H1 (cell line): Measurements from ENCODE around the gene ILDR2. TPM values are rescaled to one million over a fixed set of nuclear protein-coding genes. Genes with fewer than 3 reads are reported as not detected.

ENCODE experiments used
- CTCF ChIA-PET: fragments of 300-600 bp; sonication (Branson Sonifier 250); formaldehyde crosslinking; loops from one replicate; lab custom pipeline; 2021; ENCODE audit not compliant: partially characterized antibody; lab: Charles Lee
- POLR2A ChIA-PET: fragments of 300-600 bp; sonication (Branson Sonifier 250); formaldehyde crosslinking; loops from one replicate; lab custom pipeline; 2021; ENCODE audit warnings: inconsistent platforms; ENCODE audit not compliant: partially characterized antibody; lab: Charles Lee
- DNase-seq, 2 experiments: peaks; one replicate each; pipeline versions ENCODE4 v3.0.0 to v3.0.0-alpha.2; 2010 to 2022; ENCODE audit warnings: low spot score in 2 of 2, low read depth in 1 of 2, mixed read lengths in 1 of 2
- FAIRE-seq: peaks from 2 replicates; lab custom pipeline; 2011; peaks lifted over from hg19 to GRCh38; lab: Jason Lieb, UNC
- H2AFZ ChIP-seq: 2 replicates; pipeline ENCODE4 v1.8.1; 2012; ENCODE audit warnings: low read length, inconsistent platforms
- H2AK5ac ChIP-seq: 2 replicates; pipeline ENCODE4 v1.6.1; 2013; ENCODE audit warnings: low read depth, low read length
- H2BK120ac ChIP-seq: replicated peaks from 2 replicates; pipeline ENCODE3; 2013; ENCODE audit warnings: low read depth, low read length, inconsistent platforms
- H2BK12ac ChIP-seq: 2 replicates; pipeline ENCODE4 v1.6.1; 2013; ENCODE audit warnings: low read depth, low read length
- H2BK15ac ChIP-seq: 2 replicates; pipeline ENCODE4 v1.6.1; 2013; ENCODE audit warnings: low read length
- H2BK20ac ChIP-seq: 2 replicates; pipeline ENCODE4 v1.6.1; 2013; ENCODE audit warnings: low read length
- H2BK5ac ChIP-seq: 2 replicates; pipeline ENCODE4 v1.6.1; 2013; ENCODE audit warnings: low read depth, low read length
- H3K14ac ChIP-seq: 2 replicates; pipeline ENCODE4 v1.6.1; 2013; ENCODE audit warnings: inconsistent platforms; ENCODE audit not compliant: insufficient read length
- H3K18ac ChIP-seq: 2 replicates; pipeline ENCODE4 v1.6.1; 2013; ENCODE audit warnings: low read length; ENCODE audit errors: extremely low read depth
- H3K23ac ChIP-seq: 2 replicates; pipeline ENCODE4 v1.6.1; 2013; ENCODE audit warnings: inconsistent platforms; ENCODE audit not compliant: insufficient read length
- H3K23me2 ChIP-seq: 2 replicates; pipeline ENCODE4 v1.6.1; 2013; ENCODE audit warnings: low read depth, low read length
- H3K27ac ChIP-seq: 2 replicates; pipeline ENCODE4 v1.6.1; 2011; ENCODE audit warnings: low read depth, low read length, inconsistent platforms
- H3K27me3 ChIP-seq, 4 experiments: replicated peaks in 1 of 4; 1 replicate in 1 of 4; 2 replicates in 3 of 4; pipeline versions ENCODE4 v1.6.1 to v1.8.1; 2011 to 2013; ENCODE audit warnings: low read length in 3 of 4, mild to moderate bottlenecking in 3 of 4, inconsistent platforms in 2 of 4, mixed read lengths in 2 of 4, moderate library complexity in 1 of 4; ENCODE audit not compliant: control insufficient read depth in 3 of 4, insufficient read depth in 3 of 4; ENCODE audit errors: extremely low read depth in 1 of 4
- H3K36me3 ChIP-seq, 4 experiments: 2 replicates each; pipeline versions ENCODE4 v1.6.1 to v1.8.1; 2011 to 2013; ENCODE audit warnings: mild to moderate bottlenecking in 4 of 4, low read length in 3 of 4, moderate library complexity in 2 of 4, control low read depth in 1 of 4, inconsistent platforms in 1 of 4; ENCODE audit not compliant: insufficient read depth in 4 of 4, control insufficient read depth in 2 of 4
- H3K4ac ChIP-seq: replicated peaks from 2 replicates; pipeline ENCODE3; 2013; ENCODE audit warnings: low read length, low read depth, mixed read lengths, inconsistent platforms; ENCODE audit not compliant: insufficient read length
- H3K4me1 ChIP-seq, 4 experiments: replicated peaks in 1 of 4; 1 replicate in 1 of 4; 2 replicates in 3 of 4; pipeline versions ENCODE4 v1.6.1 to v1.8.1; 2011 to 2013; ENCODE audit warnings: low read length in 3 of 4, inconsistent platforms in 2 of 4, mixed read lengths in 1 of 4; ENCODE audit not compliant: insufficient read depth in 4 of 4, control insufficient read depth in 3 of 4
- H3K4me2 ChIP-seq, 2 experiments: 2 replicates each; pipeline versions ENCODE4 v1.6.1 to v1.8.1; 2011 to 2013; ENCODE audit warnings: low read depth in 2 of 2, low read length in 2 of 2, control low read depth in 1 of 2, inconsistent platforms in 1 of 2, mild to moderate bottlenecking in 1 of 2; ENCODE audit not compliant: insufficient read depth in 1 of 2
- H3K4me3 ChIP-seq, 4 experiments: fragments of 200-600, 300-600 bp in 1 of 4; sonication (generic), shearing (Covaris generic), sonication (Bioruptor Twin) in 1 of 4; 2 replicates each; pipeline versions ENCODE4 v1.5.1 to v1.8.1; 2011 to 2016; ENCODE audit warnings: low read length in 4 of 4, low read depth in 3 of 4, control low read depth in 2 of 4, inconsistent platforms in 2 of 4, mild to moderate bottlenecking in 2 of 4, mixed read lengths in 1 of 4, moderate library complexity in 1 of 4; ENCODE audit not compliant: insufficient read depth in 2 of 4; ENCODE audit errors: extremely low read depth in 1 of 4
- H3K56ac ChIP-seq: replicated peaks from 2 replicates; pipeline ENCODE3; 2013; ENCODE audit warnings: low read depth, mild to moderate bottlenecking, mixed read lengths, low read length, inconsistent platforms; ENCODE audit not compliant: insufficient read length
- H3K79me1 ChIP-seq: 2 replicates; pipeline ENCODE4 v1.6.1; 2013; ENCODE audit warnings: low read depth, low read length, control low read depth
- H3K79me2 ChIP-seq, 2 experiments: 2 replicates each; pipeline versions ENCODE4 v1.6.1 to v1.8.1; 2012 to 2013; ENCODE audit warnings: low read length in 2 of 2, mild to moderate bottlenecking in 2 of 2, inconsistent platforms in 1 of 2; ENCODE audit not compliant: insufficient read depth in 2 of 2, control insufficient read depth in 1 of 2
- H3K9ac ChIP-seq, 4 experiments: replicated peaks in 1 of 4; 1 replicate in 1 of 4; 2 replicates in 3 of 4; pipeline versions ENCODE4 v1.6.1 to v1.8.1; 2011 to 2013; ENCODE audit warnings: low read depth in 3 of 4, low read length in 3 of 4, control low read depth in 2 of 4, mild to moderate bottlenecking in 2 of 4, moderate library complexity in 2 of 4, inconsistent platforms in 1 of 4; ENCODE audit errors: extremely low read depth in 1 of 4
- H3K9me3 ChIP-seq, 2 experiments: 2 replicates each; pipeline versions ENCODE4 v1.6.1 to v1.8.1; 2012 to 2013; ENCODE audit warnings: mild to moderate bottlenecking in 2 of 2, moderate library complexity in 2 of 2, control low read depth in 1 of 2, inconsistent platforms in 1 of 2, low read depth in 1 of 2, low read length in 1 of 2, mixed read lengths in 1 of 2; ENCODE audit not compliant: insufficient read depth in 2 of 2
- H4K20me1 ChIP-seq, 2 experiments: replicated peaks in 1 of 2; 2 replicates each; pipeline versions ENCODE3 to v1.8.1; 2011 to 2013; ENCODE audit warnings: inconsistent platforms in 2 of 2, low read length in 2 of 2, mild to moderate bottlenecking in 1 of 2; ENCODE audit not compliant: insufficient read depth in 2 of 2, control insufficient read depth in 1 of 2
- H4K5ac ChIP-seq: 2 replicates; pipeline ENCODE4 v1.6.1; 2013; ENCODE audit warnings: low read length, low read depth, mixed read lengths, inconsistent platforms; ENCODE audit not compliant: insufficient read length
- H4K8ac ChIP-seq: 2 replicates; pipeline ENCODE4 v1.8.0; 2013; ENCODE audit warnings: mild to moderate bottlenecking, moderate library complexity, low read length, inconsistent platforms; ENCODE audit not compliant: insufficient read depth; ENCODE audit errors: extremely low read depth
- H4K91ac ChIP-seq: replicated peaks from 2 replicates; pipeline ENCODE3; 2013; ENCODE audit warnings: low read length, mixed read lengths, inconsistent platforms; ENCODE audit not compliant: insufficient read length
- ATF3 ChIP-seq: IDR thresholded peaks from 2 replicates; pipeline ENCODE4 v1.6.1; 2011; ENCODE audit warnings: low read depth, mild to moderate bottlenecking, low read length; ENCODE audit not compliant: insufficient read depth
- BRCA1 ChIP-seq: IDR thresholded peaks from 2 replicates; pipeline ENCODE4 v1.6.1; 2012; ENCODE audit warnings: low read depth, low read length, improper control_type of control experiment
- CBX8 ChIP-seq: fragments of 300-800, 300-1000 bp; sonication (generic); IDR thresholded peaks from 2 replicates; pipeline ENCODE4 v1.7.1; 2016; ENCODE audit warnings: low read depth, low read length, borderline replicate concordance
- GABPA ChIP-seq: IDR thresholded peaks from 2 replicates; pipeline ENCODE4 v1.6.1; 2011; ENCODE audit warnings: mild to moderate bottlenecking, low read length, moderate library complexity, borderline replicate concordance; ENCODE audit not compliant: insufficient read depth
- JUN ChIP-seq: IDR thresholded peaks from 2 replicates; pipeline ENCODE4 v1.6.1; 2011; ENCODE audit warnings: low read depth, mild to moderate bottlenecking, improper control_type of control experiment, low read length
- KDM4A ChIP-seq: IDR thresholded peaks from one replicate; pipeline ENCODE4 v1.7.1; 2012; ENCODE audit warnings: low read depth, mild to moderate bottlenecking, moderate library complexity, low read length, inconsistent platforms; ENCODE audit not compliant: severe bottlenecking
- KDM5A ChIP-seq: fragments of 200-600 bp; IDR thresholded peaks from 2 replicates; pipeline ENCODE4 v1.7.1; 2012; ENCODE audit warnings: mild to moderate bottlenecking, low read length, inconsistent platforms, mixed read lengths
- NANOG ChIP-seq: IDR thresholded peaks from 2 replicates; pipeline ENCODE4 v1.6.1; 2011; ENCODE audit warnings: low read length, low read depth, mild to moderate bottlenecking, inconsistent platforms; ENCODE audit not compliant: insufficient read depth, poor library complexity, severe bottlenecking
- NRF1 ChIP-seq: IDR thresholded peaks from 2 replicates; pipeline ENCODE4 v1.6.1; 2011; ENCODE audit warnings: mild to moderate bottlenecking, low read depth, low read length, improper control_type of control experiment
- PHF8 ChIP-seq: fragments of 200-600 bp; sonication (generic); conservative IDR thresholded peaks from 2 replicates; pipeline ENCODE4 v1.7.1; 2012; ENCODE audit warnings: low read depth, mild to moderate bottlenecking, inconsistent platforms, low read length, moderate library complexity
- SP1 ChIP-seq: IDR thresholded peaks from 2 replicates; pipeline ENCODE4 v1.6.1; 2011; ENCODE audit warnings: low read depth, low read length
- SP4 ChIP-seq: IDR thresholded peaks from 2 replicates; pipeline ENCODE4 v1.6.1; 2012; ENCODE audit warnings: low read length, inconsistent platforms
- SRF ChIP-seq: IDR thresholded peaks from 2 replicates; pipeline ENCODE4 v1.6.1; 2011; ENCODE audit warnings: mild to moderate bottlenecking, low read depth, low read length, moderate library complexity
- WGBS, 2 experiments: shearing (Covaris generic) in 1 of 2; methylation state at CpG; one replicate each; pipeline versions ENCODE4 v1.1.6 to v1.1.7; 2013 to 2015; ENCODE audit warnings: low lambda C conversion rate in 2 of 2, mixed read lengths in 2 of 2, inconsistent platforms in 1 of 2, low coverage in 1 of 2, missing lambda C conversion rate in 1 of 2; ENCODE audit not compliant: insufficient replicate concordance in 2 of 2, insufficient coverage in 1 of 2, insufficient read length in 1 of 2; ENCODE audit errors: extremely low coverage in 1 of 2, missing lambda C conversion rate in 1 of 2; 5-methylcytosine and 5-hydroxymethylcytosine counted together
- polyA plus RNA-seq, 7 experiments: library from polyadenylated mRNA; depleted of rRNA in 3 of 7; stranded (reverse) in 5 of 7; unstranded in 2 of 7; fragments of >200 nt in 5 of 7; fragments of 200-250 nt in 2 of 7; gene quantifications; 1 replicate in 5 of 7; 2 replicates in 1 of 7; 4 replicates in 1 of 7; pipeline versions ENCODE4 v1.2.1 to v1.2.3, GENCODE V29; 2011 to 2013; ENCODE audit warnings: missing spikeins in 2 of 7, mixed read lengths in 2 of 7
- total RNA-seq: library from RNA; stranded (reverse); fragmentation: NEBNext Ultra II Directional; extraction: Animal tissue kit (Norgen Biotek cat#: 25700); gene quantifications from 2 replicates; pipeline ENCODE4 v1.2.1, GENCODE V29; 2021
- TF ChIP-seq, protein P1 (sequence below): IDR thresholded peaks from 2 replicates; pipeline ENCODE4 v1.6.1; 2012; ENCODE audit warnings: inconsistent platforms

The ILDR2 gene
- total and polyA plus RNA-seq, 2 of the 8 experiments (the other 6 are each of a cell fraction or from before 2014, with no cell fraction given), result 0.85 to 0.86 TPM

DNA sequence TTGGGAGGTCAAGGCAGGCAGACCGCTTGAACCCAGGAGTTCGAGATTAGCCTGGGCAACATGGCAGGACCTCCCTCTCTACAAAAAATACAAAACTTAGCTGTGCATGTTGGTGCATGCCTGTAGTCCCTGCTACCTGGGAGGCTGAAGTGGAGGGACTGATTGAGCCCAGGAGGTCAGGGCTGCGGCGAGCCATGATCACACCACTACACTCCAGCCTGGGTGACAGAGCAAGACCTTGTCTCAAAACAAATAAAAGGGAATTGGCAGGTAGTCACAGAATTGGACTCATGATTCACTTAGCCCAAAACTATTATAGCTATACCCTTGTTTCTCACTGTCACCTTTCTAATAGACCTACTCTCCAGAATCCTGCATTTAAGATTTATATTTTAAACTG, 104.8 kb downstream of the ILDR2 start:
- peaks cover 7% of the 10 kb centered on the region; the same call in 1 of the 2 replicates for H3K79me1 ChIP-seq
- H3K36me3 ChIP-seq, result peaks cover 0 to 33% (median 16%) of the 10 kb centered on the region in 4 experiments; a peak in 5 of 8 replicates
- 86% methylated on average over 4 of the region's 4 CpGs; no CpG with 5 or more reads in 1 of the 2 experiments for WGBS, 2 experiments
- no peak overlapping the region for H2BK20ac ChIP-seq
- H3K18ac ChIP-seq, result no peak overlapping the region
- no peaks in the 10 kb centered on the region; the same call in 1 of the 2 replicates for H3K23me2 ChIP-seq
- CTCF ChIA-PET, result interaction anchor here (2.3 kb wide), 1 partner anchor 189 kb away, joined by 11 read pairs; no protein-coding TSS in a partner anchor
- no peak overlapping the region for H3K4me2 ChIP-seq
- H3K9ac ChIP-seq, result no peak overlapping the region
- H3K79me2 ChIP-seq, result peaks cover 6 to 71% of the 10 kb centered on the region in 2 experiments
- no peak overlapping the region for H2BK15ac ChIP-seq
- H2AK5ac ChIP-seq, result no peak overlapping the region
- H3K27me3 ChIP-seq, result no peaks in the 10 kb centered on the region
- H4K20me1 ChIP-seq, result peaks cover 5 to 14% of the 10 kb centered on the region in 2 experiments
- no peak overlapping the region for H2AFZ ChIP-seq
- no peak overlapping the region for H3K27ac ChIP-seq
- no peak for DNase-seq
- no peak overlapping the region for H4K8ac ChIP-seq
- no peak for FAIRE-seq
- H2BK12ac ChIP-seq, result no peak overlapping the region
- no peak overlapping the region for H2BK120ac ChIP-seq
- no peaks in the 10 kb centered on the region for H3K9me3 ChIP-seq
- no peak overlapping the region for H3K4ac ChIP-seq
- H4K91ac ChIP-seq, result no peak overlapping the region
- H3K4me1 ChIP-seq, result peaks cover 0 to 7% (median 4%) of the 10 kb centered on the region in 4 experiments; a peak in 5 of 7 replicates
- no peak overlapping the region for H3K14ac ChIP-seq
- POLR2A ChIA-PET, result no interaction called here
- H3K23ac ChIP-seq, result no peak overlapping the region
- no peak overlapping the region for H4K5ac ChIP-seq
- H3K56ac ChIP-seq, result no peak overlapping the region
- H3K4me3 ChIP-seq, result no peak overlapping the region
- H2BK5ac ChIP-seq, result no peak overlapping the region
- no peak for TF ChIP-seq JUN
- no peak for TF ChIP-seq BRCA1
- TF ChIP-seq PHF8, result no peak
- no peak for TF ChIP-seq CBX8
- TF ChIP-seq NANOG, result no peak
- TF ChIP-seq ATF3, result no peak
- no peak for TF ChIP-seq GABPA
- no peak for TF ChIP-seq NRF1
- TF ChIP-seq KDM5A, result no peak
- no peak for TF ChIP-seq SP1
- TF ChIP-seq, protein P1, sequence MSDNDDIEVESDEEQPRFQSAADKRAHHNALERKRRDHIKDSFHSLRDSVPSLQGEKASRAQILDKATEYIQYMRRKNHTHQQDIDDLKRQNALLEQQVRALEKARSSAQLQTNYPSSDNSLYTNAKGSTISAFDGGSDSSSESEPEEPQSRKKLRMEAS, result no peak
- TF ChIP-seq SP4, result no peak
- TF ChIP-seq KDM4A, result no peak
- no peak for TF ChIP-seq SRF
